ENCODE data around the gene NDRG4.

DNA sequence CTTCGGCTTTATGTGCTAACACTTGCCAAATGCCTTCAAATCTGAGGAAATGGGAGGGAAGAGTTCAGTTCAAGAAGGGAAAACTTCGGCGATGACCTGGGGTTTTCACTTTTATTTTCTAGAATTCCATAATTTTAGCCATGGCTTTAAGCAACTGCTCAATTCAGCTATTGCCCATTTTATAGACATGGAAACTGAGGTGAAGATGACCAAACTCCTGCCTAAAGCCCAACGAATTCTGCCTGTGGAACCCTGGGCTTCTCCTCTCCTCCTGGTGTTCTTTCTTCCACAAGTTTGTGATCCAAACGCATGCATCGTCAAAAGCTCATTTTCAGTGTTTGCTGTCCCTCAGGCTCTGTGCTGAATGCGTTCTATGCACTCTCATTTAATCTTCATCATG is 49.4 kb upstream of the NDRG4 start:
- TF ChIP-seq, protein P1, sequence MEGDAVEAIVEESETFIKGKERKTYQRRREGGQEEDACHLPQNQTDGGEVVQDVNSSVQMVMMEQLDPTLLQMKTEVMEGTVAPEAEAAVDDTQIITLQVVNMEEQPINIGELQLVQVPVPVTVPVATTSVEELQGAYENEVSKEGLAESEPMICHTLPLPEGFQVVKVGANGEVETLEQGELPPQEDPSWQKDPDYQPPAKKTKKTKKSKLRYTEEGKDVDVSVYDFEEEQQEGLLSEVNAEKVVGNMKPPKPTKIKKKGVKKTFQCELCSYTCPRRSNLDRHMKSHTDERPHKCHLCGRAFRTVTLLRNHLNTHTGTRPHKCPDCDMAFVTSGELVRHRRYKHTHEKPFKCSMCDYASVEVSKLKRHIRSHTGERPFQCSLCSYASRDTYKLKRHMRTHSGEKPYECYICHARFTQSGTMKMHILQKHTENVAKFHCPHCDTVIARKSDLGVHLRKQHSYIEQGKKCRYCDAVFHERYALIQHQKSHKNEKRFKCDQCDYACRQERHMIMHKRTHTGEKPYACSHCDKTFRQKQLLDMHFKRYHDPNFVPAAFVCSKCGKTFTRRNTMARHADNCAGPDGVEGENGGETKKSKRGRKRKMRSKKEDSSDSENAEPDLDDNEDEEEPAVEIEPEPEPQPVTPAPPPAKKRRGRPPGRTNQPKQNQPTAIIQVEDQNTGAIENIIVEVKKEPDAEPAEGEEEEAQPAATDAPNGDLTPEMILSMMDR (IDR thresholded peaks at IDR 0.05; ENCODE audit: low read depth, low read length, poor library complexity, severe bottlenecking): no peak
- TF ChIP-seq EZH2phosphoT487 (IDR thresholded peaks at IDR 0.05; ENCODE audit: borderline replicate concordance, low read length): no peak

All from DOHH2 (cell line).